ENCODE data around the gene POT1.

GRCh38 chr7:124915242-124915641 lies 14.4 kb downstream of the POT1 start:
- TF ChIP-seq POLR2A (IDR thresholded peaks at IDR 0.05) (no peak), CTCF (IDR thresholded peaks at IDR 0.05) (no peak), POLR2AphosphoS5 (IDR thresholded peaks at IDR 0.05) (no peak)

Data from suprapubic skin (tissue), 4 donors.